Urothelium cell line (cell line): ENCODE measurements around the gene SH3TC2.
"Not testable (repeated sequence)": the region's sequence is repeated elsewhere in the genome, so short reads cannot be mapped to it uniquely, and the experiment has no call there.

ENCODE experiments used
- DNase-seq: peaks from one replicate; pipeline ENCODE4 v3.0.0; 2011; ENCODE audit warnings: low spot score, mixed read lengths
- FAIRE-seq: peaks from 2 replicates; lab custom pipeline; 2011; peaks lifted over from hg19 to GRCh38; lab: Jason Lieb, UNC

The SH3TC2 gene

GRCh38 chr5:149063017-149063687 lies at the start of gene SH3TC2:
TSS of gene SH3TC2 (minus strand) at chr5:149063062. CDS start at chr5:149063022, 40 bp downstream.
- peak; percentile 90 for DNase-seq
- FAIRE-seq, result peak; percentile 48

- FAIRE-seq (no peak), DNase-seq (no peak)
These were observed 47.5 kb upstream of the SH3TC2 start for GRCh38 chr5:149110406-149110805.

- DNase-seq (no peak), FAIRE-seq (no peak)
These were observed 45.9 kb upstream of the SH3TC2 start for GRCh38 chr5:149108651-149109280.

GRCh38 chr5:149100331-149100730 lies 37.5 kb upstream of the SH3TC2 start:
- FAIRE-seq, result no peak

GRCh38 chr5:149099920-149100319 lies 37.1 kb upstream of the SH3TC2 start:
- no peak for FAIRE-seq

More at GRCh38 chr5:149100331-149100730, 37.5 kb upstream of the SH3TC2 start:
- no peak for DNase-seq

GRCh38 chr5:149094996-149095395 lies 32.1 kb upstream of the SH3TC2 start:
- FAIRE-seq, result peak; percentile 46
- DNase-seq, result no peak

More at GRCh38 chr5:149099920-149100319, 37.1 kb upstream of the SH3TC2 start:
- no peak for DNase-seq

- DNase-seq (no peak), FAIRE-seq (no peak)
These were observed 30.8 kb upstream of the SH3TC2 start for GRCh38 chr5:149093625-149094024.

- DNase-seq, result no peak
- no peak for FAIRE-seq
These were observed 26.9 kb upstream of the SH3TC2 start for GRCh38 chr5:149089796-149090195.

GRCh38 chr5:149088686-149089085 lies 25.8 kb upstream of the SH3TC2 start:
- FAIRE-seq (no peak), DNase-seq (no peak)

- no peak for DNase-seq
- no peak for FAIRE-seq
These were observed 21.0 kb upstream of the SH3TC2 start for GRCh38 chr5:149083846-149084245.

- DNase-seq, result no peak
- FAIRE-seq, result no peak
These were observed 19.4 kb upstream of the SH3TC2 start for GRCh38 chr5:149082271-149082670.

- no peak for FAIRE-seq
- no peak for DNase-seq
These were observed 17.4 kb upstream of the SH3TC2 start for GRCh38 chr5:149080294-149080693.

- no peak for DNase-seq
- FAIRE-seq, result no peak
These were observed 17.0 kb upstream of the SH3TC2 start for GRCh38 chr5:149079883-149080282.

GRCh38 chr5:149074071-149074470 lies 11.2 kb upstream of the SH3TC2 start:
- not testable (repeated sequence) for DNase-seq, FAIRE-seq

GRCh38 chr5:149073213-149073612 lies 10.4 kb upstream of the SH3TC2 start:
- FAIRE-seq, result no peak

GRCh38 chr5:149072791-149073190 lies 9.9 kb upstream of the SH3TC2 start:
- DNase-seq (no peak), FAIRE-seq (no peak)

More at GRCh38 chr5:149073213-149073612, 10.4 kb upstream of the SH3TC2 start:
- DNase-seq, result no peak

GRCh38 chr5:149072376-149072775 lies 9.5 kb upstream of the SH3TC2 start:
- DNase-seq (no peak), FAIRE-seq (no peak)

GRCh38 chr5:149071756-149072155 lies 8.9 kb upstream of the SH3TC2 start:
- no peak for FAIRE-seq
- DNase-seq, result no peak

- DNase-seq, result no peak
- FAIRE-seq, result no peak
These were observed 8.4 kb upstream of the SH3TC2 start for GRCh38 chr5:149071216-149071615.

- FAIRE-seq (no peak), DNase-seq (no peak)
These were observed 6.8 kb upstream of the SH3TC2 start for GRCh38 chr5:149069711-149070110.

GRCh38 chr5:149063896-149064478 lies 1.1 kb upstream of the SH3TC2 start:
- DNase-seq, result no peak
- no peak for FAIRE-seq
